Stimulated activated CD4-positive, alpha-beta T cell treated with anti-CD3 and anti-CD28 coated beads, TNF-alpha, amount 100 ng/mL, for 1 hour (primary cell): ENCODE data around the gene TRIML2.

Source experiments
- DNase-seq, 3 donors: peaks; one replicate each; pipeline ENCODE4 v3.0.0-alpha.2; 2020; ENCODE audit warnings: low read depth in 3 of 3, low spot score in 1 of 3

The TRIML2 gene

DNA sequence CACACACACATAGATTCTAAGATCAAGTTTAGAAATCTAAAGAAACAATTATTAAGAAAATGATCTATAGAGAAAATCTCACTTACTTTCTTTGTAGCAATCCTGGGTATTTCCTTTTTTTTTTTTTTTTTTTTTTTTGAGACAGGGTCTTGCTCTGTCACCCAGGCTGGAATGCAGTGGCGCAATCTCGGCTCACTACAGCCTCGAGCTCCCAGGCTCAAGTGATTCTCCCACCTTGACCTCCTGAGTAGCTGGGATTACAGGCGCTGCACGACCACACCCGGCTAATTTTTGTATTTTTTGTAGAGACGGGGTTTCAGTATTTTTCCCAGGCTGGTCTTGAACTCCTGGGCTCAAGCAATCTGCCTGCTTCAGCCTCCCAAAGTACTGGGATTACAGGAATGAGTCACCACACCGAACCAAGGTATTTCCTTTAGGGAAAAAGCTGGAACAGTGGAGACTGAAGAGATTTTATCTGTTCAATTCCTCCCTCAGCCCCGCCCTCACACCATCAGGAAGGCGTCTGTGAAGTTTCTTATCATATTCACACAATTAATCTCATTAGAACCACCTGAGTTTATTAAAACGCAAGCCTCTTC lies at the start of gene TRIML2:
Gene TRIML2, minus strand, starts transcription at position 447 of the 599 bp plus-strand sequence. CDS start 4,235 bp downstream, outside the sequence.
- no peak for DNase-seq

- DNase-seq = no peak
Observed at GRCh38 chr4:188158336-188158735, 48.9 kb upstream of the TRIML2 start.

DNA sequence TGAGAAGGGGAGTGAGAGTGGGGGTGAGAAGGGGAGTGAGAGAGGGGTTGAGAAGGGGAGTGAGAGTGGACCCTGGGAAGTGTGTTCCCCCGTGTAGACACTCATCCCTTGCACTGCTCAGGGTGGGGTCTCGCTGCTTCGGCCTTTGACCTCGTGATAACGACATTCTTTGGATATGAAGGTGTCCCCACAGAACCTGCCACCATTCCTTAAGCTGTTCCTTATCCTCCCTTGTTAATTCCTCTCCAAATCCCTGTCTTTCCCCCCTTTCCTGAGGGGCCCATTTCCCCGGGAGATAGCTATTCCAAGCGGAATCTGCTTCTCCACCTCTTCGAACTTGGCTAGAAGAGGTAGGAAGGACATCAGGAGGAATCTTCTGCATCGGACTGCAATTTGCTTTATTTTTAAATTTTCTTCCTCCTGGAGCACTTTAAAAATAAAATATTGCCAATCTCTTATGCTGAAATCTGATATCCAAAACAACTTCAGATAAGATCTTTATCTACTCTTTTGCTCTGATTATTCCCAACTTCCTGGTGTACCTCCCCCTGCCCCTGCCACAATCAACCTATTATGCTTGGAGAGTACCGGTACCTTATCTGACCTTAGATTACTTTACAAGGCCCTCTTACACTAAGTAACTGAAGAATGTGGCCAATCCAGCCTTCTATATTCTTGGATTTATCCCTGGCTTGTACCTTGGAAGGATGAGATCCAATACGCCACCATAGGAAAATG lies 45.4 kb upstream of the TRIML2 start:
- no peak for DNase-seq

GRCh38 chr4:188147776-188148175 lies 38.4 kb upstream of the TRIML2 start:
- DNase-seq = no peak

DNA sequence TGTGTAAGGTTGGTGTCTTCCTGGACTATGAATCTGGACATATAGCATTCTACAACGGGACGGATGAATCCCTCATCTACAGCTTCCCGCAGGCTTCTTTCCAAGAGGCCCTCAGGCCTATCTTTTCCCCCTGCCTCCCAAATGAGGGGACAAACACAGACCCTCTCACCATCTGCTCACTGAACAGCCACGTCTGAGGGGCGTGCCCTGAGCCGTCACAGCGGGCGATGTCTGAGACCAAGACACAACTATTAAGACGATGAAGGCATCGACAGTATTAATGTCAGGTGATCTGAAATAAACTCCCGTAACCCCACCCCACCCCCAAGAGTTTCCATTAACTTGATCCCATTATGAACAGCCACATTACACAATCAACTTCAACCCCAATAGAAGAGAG lies 37.8 kb upstream of the TRIML2 start:
- DNase-seq = no peak

GRCh38 chr4:188146618-188147017 lies 37.2 kb upstream of the TRIML2 start:
- no peak for DNase-seq

- no peak for DNase-seq
Observed at GRCh38 chr4:188145601-188146000, 36.2 kb upstream of the TRIML2 start.

DNA sequence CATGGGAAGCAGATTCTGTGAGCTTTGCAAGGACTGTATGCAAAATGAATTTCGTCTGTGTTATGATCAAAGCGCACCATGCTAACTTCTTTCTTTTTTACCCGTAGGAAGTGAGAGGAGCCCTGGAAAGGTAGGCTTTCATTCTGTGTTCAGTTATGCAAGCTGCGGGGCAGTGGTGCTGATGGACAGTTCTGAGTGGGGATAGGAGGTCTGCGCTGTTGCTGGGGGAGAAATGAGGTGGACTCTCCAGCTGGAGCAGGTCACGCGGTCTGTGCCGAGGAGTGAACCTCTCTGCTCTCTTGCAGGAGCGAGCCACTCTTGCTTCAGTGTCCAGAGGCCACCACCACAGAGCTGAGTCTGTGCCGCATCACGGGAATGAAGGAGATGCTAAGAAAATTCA lies 34.3 kb upstream of the TRIML2 start:
- no peak for DNase-seq

- DNase-seq = no peak
Observed at GRCh38 chr4:188139671-188140070, 30.3 kb upstream of the TRIML2 start.

- no peak for DNase-seq
Observed at GRCh38 chr4:188139141-188139540, 29.7 kb upstream of the TRIML2 start, which contains the start of gene TRIML1. Gene TRIML1 (plus strand): TSS chr4:188139441. CDS start chr4:188139559, 118 bp downstream.

- DNase-seq = no peak
Observed at GRCh38 chr4:188138227-188138626, 28.8 kb upstream of the TRIML2 start.

DNA sequence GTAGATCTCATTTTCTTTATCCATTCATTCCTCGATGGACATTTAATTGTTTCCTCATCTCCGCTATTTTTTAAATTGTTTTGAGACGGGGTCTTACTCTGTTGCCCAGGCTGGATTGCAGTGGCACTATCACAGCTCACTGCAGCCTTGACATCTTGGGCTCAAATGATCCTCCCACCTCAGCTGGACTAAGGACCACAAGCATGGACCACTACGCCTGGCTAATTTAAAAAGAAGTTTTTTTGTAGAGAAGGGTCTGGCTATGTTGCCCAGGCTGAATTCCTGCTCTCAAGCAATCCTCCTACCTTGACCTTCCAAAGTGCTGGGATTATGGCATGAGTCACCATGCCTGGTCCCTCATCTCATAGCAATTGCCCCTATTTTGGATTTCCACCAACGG lies 22.8 kb upstream of the TRIML2 start:
- no peak for DNase-seq

DNA sequence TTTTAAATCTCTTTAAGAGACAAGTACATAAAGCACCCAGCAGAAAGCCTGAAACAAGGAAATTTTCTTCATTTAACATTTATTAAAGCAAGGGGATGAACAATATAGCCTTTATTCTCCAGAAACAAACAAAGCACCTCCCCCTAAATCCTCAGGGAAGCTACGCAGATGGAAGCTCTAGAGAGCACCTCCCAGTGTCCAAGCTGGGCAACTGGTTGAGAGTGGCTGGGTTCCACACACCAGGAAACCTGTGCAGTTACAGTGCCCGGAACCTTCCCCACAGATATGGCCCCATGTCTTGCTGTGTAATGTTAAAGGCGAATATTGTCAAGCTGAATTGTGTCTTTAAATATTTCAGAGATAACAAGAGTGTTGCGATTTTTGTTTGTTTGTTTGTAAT lies 21.0 kb upstream of the TRIML2 start:
- DNase-seq = no peak

- DNase-seq = no peak
Observed at GRCh38 chr4:188127214-188127874, 17.9 kb upstream of the TRIML2 start.

DNA sequence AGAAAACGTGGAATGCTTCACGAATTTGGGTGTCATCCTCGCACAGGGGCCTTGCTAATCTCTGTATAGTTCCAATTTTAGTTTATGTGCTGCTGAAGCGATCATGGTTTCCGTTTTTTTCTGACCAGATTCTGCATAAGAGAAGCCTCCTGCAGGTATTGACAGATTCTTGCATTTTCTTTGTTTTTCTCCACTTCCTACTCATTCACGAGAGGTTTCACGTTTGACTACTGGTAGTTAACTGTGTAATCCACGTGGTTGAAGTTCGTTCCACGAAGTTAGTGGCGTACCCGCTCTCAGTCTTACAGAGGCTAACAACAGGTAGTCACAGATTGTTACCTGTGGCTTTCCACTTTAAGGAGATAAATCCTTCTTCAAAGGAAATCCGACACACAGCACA lies 12.1 kb upstream of the TRIML2 start:
- DNase-seq = no peak

DNA sequence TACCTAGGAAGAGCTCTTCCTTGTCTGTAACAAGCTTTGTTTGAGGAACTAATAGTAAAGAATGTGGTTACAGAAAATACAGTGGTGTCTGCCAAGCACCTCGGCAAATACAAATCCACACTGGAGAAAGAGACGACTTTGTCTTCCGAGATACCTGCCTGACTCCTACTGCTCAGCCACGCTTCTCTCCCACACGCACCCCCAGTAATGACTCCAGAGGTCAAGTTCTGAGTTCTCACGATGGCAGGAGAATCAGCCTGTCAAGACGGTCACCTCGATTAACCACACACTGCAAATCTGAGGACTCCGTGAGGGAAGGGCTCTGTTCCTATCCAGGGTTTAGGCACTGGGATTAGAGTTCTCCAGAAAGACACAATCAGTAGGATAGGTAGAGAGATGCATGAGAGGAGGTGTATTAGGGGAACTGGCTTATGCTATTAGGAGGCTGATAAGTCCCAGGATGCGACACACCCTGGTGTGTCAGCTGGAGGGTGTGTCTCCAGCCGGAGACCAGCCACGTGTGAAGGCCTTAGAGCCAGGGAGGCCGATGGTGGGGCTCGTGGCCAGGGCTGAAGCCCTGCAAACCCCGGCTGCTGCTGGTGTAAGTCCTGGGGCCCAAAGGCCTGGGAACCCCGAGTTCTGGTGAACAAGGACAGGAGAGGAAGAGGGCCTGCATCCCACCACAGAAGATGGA lies 8.4 kb upstream of the TRIML2 start:
- DNase-seq = no peak

DNA sequence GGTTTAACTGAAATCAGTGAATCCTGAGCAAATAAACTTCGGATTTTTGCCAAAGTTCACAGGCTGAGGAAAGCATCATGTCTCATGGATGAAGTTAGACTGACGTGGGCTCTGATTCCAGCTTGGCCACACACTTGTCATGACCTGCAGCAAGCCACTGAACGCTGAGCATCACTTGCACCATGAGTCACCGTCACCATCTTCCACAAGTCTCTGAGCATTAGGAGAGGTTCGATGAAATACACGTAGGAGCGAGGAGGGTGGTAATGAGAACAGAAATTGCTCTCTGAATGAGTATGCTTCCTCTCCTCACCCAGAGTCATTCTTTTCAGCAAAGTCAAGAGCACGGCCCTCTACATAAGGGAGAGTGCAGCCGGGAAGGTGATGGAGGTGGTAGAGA lies 3.8 kb upstream of the TRIML2 start:
- DNase-seq = no peak

GRCh38 chr4:188111955-188112354 lies 2.6 kb upstream of the TRIML2 start:
- no peak for DNase-seq

DNA sequence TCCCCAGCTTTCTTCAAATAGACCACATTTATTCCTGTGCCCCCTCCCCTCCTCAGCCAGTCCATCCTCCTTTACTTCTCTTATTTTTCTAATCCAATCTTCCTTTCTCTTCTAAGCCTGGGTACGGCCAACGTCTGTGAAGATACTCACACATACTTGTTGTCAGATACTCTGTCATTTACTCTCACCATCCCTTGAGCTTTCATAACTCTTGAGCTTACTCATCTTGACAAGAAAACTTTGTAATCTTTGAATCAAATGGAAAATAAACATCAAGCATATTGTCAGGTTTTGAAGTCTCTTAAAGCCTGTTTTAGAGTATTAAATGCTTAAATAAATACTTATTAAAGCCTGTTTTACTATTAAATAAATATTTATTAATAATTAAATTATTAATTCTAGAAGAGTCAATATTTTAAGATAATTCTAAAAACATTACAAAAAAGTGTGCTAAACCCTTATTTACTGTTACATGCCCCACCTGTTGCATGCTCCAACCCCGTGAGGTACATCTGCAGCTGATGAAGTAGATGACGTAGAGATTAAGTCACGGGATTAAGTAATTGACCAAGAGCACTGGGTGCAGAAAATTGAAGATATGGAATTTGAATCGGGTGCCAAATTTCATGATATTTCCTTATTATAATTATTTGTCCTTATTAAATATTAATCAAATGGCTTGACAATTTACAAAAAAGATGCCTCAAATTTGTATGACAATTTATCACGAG lies 1.5 kb upstream of the TRIML2 start:
- DNase-seq = no peak

GRCh38 chr4:188110036-188110435 lies 633 bp upstream of the TRIML2 start:
- no peak for DNase-seq
